ENCODE results near the gene CAMTA2. TPM values are rescaled to one million over a fixed set of nuclear protein-coding genes. Genes with fewer than 3 reads are reported as not detected.

The CAMTA2 gene
- total and polyA plus RNA-seq, 9 of the 15 experiments (the other 6 are each of a cell fraction or from before 2014, with no cell fraction given), result 0.24 to 25.1 (median 6.3) TPM

GRCh38 chr17:4933646-4934045 lies 53.8 kb downstream of the CAMTA2 start (continued):
- no peak for TF ChIP-seq ZNF407 (IDR thresholded peaks at IDR 0.05; ENCODE audit: low read depth)
- TF ChIP-seq ZNF655 (CRISPR knock-in tag; IDR thresholded peaks at IDR 0.05), result no peak
- TF ChIP-seq TAF7 (tag; IDR thresholded peaks at IDR 0.05), result no peak
